HG03280 (cell line): ENCODE results near the gene DALRD3.

Source experiments
- ATAC-seq: cut with Tn5 transposase; IDR thresholded peaks from one replicate; pipeline ENCODE4 v1.9.1; 2021; ENCODE audit warnings: mild to moderate bottlenecking, moderate library complexity; ENCODE audit not compliant: unreplicated experiment

Gene DALRD3

GRCh38 chr3:48982686-48983085 is 35.7 kb downstream of the DALRD3 start:
- no peak for ATAC-seq

DNA sequence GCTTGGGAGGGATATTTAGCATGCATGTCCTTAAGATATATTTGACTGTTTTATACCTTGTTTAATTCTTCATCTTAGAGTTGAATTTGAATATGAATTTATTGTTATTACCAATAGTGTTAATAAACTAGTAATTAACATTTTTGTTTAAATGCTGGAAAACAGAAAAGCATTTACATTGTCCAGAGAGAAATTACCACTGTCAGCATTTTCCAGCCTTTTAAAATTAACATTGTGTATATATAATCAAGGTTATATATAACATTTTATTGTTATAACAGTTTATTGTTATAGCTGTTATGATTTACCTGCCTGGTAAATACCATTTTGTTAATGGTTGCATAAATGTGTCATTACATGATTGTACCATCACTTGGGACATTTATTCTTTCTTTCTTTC is 36.4 kb downstream of the DALRD3 start:
- ATAC-seq: no peak

DNA sequence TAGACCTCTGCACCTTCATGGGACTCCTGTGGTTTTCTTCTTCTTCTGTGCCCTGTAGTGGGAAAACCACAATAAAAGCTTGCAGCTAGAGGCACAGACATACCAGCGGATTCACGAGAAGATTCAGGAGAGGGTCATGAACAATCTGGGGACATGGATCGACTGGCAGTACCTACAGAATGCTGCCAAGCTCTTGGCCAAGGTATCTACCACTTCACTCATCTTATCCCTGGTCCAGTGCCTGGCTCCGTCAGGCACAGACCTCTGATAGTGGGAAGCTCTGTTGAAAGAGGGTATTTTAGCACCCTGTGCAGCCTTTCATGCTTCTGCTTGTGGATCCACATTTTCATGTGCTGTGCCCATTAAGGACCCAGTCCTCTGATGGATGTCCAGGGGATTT is 38.1 kb downstream of the DALRD3 start:
- no peak for ATAC-seq

DNA sequence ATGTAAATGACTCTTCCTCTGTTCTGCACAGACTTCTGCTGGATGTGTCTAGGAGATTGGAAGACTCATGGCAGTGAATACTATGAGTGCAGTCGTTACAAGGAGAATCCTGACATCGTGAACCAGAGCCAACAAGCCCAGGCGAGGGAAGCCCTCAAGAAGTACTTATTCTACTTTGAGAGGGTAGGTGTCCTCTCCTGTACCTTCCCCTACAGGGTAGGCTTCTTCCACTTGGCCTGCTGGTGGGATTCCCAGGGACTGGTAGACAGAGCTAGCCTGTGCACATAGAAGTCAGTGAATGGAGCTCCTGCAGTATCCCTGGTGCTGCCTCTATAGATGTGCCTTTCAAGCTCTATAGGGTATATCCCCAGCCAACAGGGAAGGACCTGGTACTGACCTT is 38.9 kb downstream of the DALRD3 start:
- no peak for ATAC-seq

DNA sequence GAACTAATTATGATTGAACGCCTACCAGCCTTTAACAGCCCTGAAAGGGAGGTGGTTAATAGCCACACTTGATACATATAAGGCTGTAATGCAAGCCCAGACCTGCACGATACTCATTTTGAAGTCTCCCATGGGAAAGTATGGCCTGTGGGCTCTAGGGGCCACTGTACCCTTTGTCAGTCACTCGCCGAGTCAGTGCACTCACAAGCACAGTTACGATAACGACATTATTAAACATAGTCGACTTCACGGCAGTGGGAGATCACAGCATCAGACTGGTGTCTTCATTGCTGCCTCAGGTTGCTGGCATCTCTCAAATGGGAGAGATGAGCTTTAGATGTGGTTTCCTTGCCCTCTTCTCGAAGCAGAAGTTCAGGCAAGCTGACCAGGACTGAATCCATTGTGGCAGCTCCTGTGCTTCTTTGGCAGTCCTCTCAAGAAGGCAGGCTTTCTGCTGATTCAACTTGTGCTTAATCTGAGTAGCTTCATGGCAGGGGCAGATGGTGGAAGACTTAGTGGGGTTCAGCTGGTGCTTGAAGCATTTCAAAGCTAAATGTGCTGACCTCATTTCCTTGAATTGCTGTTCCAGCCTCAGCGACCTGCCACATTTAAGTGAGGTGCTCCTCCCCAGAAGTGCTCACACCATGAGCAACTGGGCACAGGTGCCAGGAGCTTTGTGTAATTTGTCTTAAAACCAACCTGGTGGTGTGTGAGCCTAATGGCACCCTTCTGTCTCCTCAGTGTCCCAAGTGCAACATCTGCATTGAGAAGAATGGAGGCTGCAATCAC is 44.1 kb downstream of the DALRD3 start:
- no peak for ATAC-seq

DNA sequence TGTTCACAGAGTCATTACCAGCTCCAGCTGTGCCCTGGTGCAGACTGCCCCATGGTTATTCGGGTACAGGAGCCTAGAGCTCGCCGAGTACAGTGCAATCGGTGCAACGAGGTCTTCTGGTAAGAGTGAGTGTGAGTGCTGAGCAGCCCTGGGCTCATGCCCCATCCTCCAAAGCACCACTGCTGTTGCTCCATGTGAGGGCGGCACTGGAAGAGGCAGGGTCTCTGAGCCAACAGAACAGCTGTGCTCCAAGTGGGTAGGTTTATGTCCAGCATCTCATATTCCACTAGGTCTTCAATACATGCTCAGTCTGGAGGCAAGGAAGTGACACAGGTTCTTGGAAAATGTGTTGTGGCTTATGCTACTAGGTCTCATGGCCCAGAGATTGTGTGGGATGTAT is 47.8 kb downstream of the DALRD3 start:
- ATAC-seq: no peak

DNA sequence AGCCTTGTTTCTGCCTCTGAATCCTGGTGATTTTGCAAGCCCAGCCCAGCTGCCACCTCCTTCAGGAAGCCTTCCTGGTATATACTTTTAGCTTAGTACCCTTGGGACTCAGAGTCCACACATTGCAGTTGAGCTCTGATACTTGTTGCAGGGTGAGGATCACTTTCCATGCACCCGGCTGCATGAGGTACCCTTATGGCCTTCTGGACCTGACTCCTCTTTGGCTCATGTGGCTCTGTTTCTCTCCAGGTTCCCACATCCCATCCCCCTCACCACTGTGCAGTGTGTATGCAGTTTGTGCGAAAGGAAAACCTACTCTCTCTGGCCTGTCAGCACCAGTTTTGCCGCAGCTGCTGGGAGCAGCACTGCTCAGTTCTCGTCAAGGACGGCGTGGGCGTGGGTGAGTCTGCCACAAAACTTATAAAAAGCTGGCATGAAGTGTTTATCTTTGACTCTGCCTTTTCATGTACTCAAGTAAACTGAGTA is 51.5 kb downstream of the DALRD3 start:
- ATAC-seq: no peak

GRCh38 chr3:48966367-48966766 is 52.0 kb downstream of the DALRD3 start:
- no peak for ATAC-seq
